ENCODE measurements around the gene TMEM37. TPM values are rescaled to one million over a fixed set of nuclear protein-coding genes. Genes with fewer than 3 reads are reported as not detected.

The TMEM37 gene
- total and polyA plus RNA-seq, 2 of the 8 experiments (the other 6 are each of a cell fraction or from before 2014, with no cell fraction given) = 11.0 to 16.2 TPM

DNA sequence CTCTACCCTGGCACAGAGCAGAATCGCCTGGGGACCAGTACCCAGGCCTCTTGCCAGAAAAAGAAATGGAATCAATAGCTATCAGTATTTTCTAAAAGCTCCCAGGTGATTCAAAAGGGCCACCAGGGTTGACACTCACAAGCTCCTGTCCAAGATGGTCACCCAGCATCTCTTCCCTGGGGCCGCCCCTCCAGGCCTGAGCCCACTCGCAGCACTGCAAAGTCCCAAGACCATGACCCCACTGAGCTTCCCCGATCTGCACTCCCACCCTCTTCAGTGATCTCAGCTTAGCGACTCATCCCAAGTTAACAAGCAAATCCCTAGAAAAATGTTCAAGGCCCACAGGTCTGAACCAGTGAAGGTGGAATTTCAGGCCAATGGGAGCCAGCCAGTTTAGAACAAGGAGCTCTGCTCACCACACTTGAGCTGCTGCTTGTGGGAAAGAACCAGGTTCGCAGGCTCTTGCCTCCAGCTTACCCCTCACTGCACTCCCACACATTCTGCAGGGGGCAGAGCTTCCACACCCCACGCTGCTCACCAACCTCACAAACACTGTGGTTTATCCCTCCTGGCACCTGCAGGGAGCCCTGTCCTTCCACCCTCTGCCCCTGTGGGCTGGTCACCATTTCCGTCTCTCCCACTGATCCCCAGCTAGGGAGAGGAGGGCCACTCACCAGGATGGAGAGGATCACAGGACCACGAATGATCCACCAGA, 19.8 kb downstream of the TMEM37 start:
- Histone ChIP-seq H4K20me1 (replicated peaks in 1 of 2; ENCODE audit: control insufficient read depth in 1 of 2, insufficient read depth in 2 of 2, low read length in 2 of 2) (no peaks in the 10 kb centered on the region), H4K91ac (replicated peaks; ENCODE audit: insufficient read length, low read length) (no peak overlapping the region), H3K27ac (ENCODE audit: low read depth, low read length) (no peak overlapping the region), H3K18ac (ENCODE audit: extremely low read depth, low read length) (no peak overlapping the region), H3K56ac (replicated peaks; ENCODE audit: insufficient read length, low read depth, low read length) (no peak overlapping the region), H3K23me2 (ENCODE audit: low read depth, low read length) (no peaks in the 10 kb centered on the region), H3K4me2 (ENCODE audit: insufficient read depth in 1 of 2, low read depth in 2 of 2, low read length in 2 of 2) (no peak overlapping the region), H2BK12ac (ENCODE audit: low read depth, low read length) (no peak overlapping the region), H3K79me2 (ENCODE audit: control insufficient read depth in 1 of 2, insufficient read depth in 2 of 2, low read length in 2 of 2) (no peaks in the 10 kb centered on the region), H4K5ac (ENCODE audit: insufficient read length, low read depth, low read length) (no peak overlapping the region), H3K27me3 (replicated peaks in 1 of 4; ENCODE audit: control insufficient read depth in 3 of 4, extremely low read depth in 1 of 4, insufficient read depth in 3 of 4, low read length in 3 of 4) (0 out of 7 replicates have a peak, but pooled peaks cover 0 to 3% (median under 1%) of the 10 kb centered on the region in 4 experiments), H2BK20ac (ENCODE audit: low read length) (no peak overlapping the region), H2AK5ac (ENCODE audit: low read depth, low read length) (no peak overlapping the region), H3K9ac (replicated peaks in 1 of 4; ENCODE audit: extremely low read depth in 1 of 4, low read depth in 3 of 4, low read length in 3 of 4) (no peak overlapping the region), H3K23ac (ENCODE audit: insufficient read length) (no peak overlapping the region), H4K8ac (ENCODE audit: extremely low read depth, insufficient read depth, low read length) (no peak overlapping the region), H2BK120ac (replicated peaks; ENCODE audit: low read depth, low read length) (no peak overlapping the region), H3K79me1 (ENCODE audit: low read depth, low read length) (no peaks in the 10 kb centered on the region), H2BK5ac (ENCODE audit: low read depth, low read length) (no peak overlapping the region), H3K9me3 (ENCODE audit: insufficient read depth in 2 of 2, low read depth in 1 of 2, low read length in 1 of 2) (no peaks in the 10 kb centered on the region), H3K36me3 (ENCODE audit: control insufficient read depth in 2 of 4, insufficient read depth in 4 of 4, low read length in 3 of 4) (no peaks in the 10 kb centered on the region), H3K14ac (ENCODE audit: insufficient read length) (no peak overlapping the region), H3K4me1 (replicated peaks in 1 of 4; ENCODE audit: control insufficient read depth in 3 of 4, insufficient read depth in 4 of 4, low read length in 3 of 4) (peaks cover 0 to 7% (median 3%) of the 10 kb centered on the region in 4 experiments; a peak in 3 of 7 replicates), H3K4me3 (ENCODE audit: extremely low read depth in 1 of 4, insufficient read depth in 2 of 4, low read depth in 3 of 4, low read length in 4 of 4) (no peak overlapping the region), H2AFZ (ENCODE audit: low read length) (no peak overlapping the region), H3K4ac (replicated peaks; ENCODE audit: insufficient read length, low read depth, low read length) (no peak overlapping the region), H2BK15ac (ENCODE audit: low read length) (no peak overlapping the region)
- CTCF ChIA-PET (ENCODE audit: partially characterized antibody) = interaction anchor here (0.7 to 6.9 kb wide), 8 partner anchors 10 to 218 kb away, joined by 3 to 41 read pairs (median 4); no protein-coding TSS in a partner anchor
- POLR2A ChIA-PET (ENCODE audit: partially characterized antibody) = interaction anchor here (1.0 to 2.1 kb wide), 5 partner anchors 8 to 97 kb away, joined by 3 to 8 read pairs (median 4); no protein-coding TSS in a partner anchor
- WGBS, 2 experiments (ENCODE audit: extremely low coverage in 1 of 2, insufficient coverage in 1 of 2, insufficient read length in 1 of 2, insufficient replicate concordance in 2 of 2, low coverage in 1 of 2, low lambda C conversion rate in 2 of 2, missing lambda C conversion rate in 1 of 2) = 89% methylated on average over 8 of the region's 9 CpGs; no CpG with 5 or more reads in 1 of the 2 experiments
- no peak for FAIRE-seq
- no peak for DNase-seq (ENCODE audit: low read depth in 1 of 2, low spot score in 2 of 2)
